ENCODE results near the gene PACSIN1.

PACSIN1 gene

DNA sequence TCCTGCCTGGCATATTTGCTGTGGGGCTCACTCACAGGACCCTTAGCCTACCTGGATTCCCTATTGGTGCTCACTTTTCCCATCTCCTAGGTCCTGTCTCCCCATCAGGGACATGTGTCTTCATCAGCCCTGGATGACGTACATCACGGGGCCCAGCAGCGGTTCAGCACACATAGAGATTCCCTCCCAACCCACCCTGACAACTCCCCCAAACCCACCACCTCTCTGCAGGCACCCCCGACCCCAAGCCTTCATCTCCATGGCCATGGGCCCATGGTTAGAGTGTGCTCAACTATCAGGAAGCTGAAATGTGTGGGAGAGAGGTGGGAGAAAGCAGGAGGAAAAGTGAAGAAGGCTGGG lies 115.7 kb downstream of the PACSIN1 start:
- no peak for DNase-seq (ENCODE audit: low spot score)

DNA sequence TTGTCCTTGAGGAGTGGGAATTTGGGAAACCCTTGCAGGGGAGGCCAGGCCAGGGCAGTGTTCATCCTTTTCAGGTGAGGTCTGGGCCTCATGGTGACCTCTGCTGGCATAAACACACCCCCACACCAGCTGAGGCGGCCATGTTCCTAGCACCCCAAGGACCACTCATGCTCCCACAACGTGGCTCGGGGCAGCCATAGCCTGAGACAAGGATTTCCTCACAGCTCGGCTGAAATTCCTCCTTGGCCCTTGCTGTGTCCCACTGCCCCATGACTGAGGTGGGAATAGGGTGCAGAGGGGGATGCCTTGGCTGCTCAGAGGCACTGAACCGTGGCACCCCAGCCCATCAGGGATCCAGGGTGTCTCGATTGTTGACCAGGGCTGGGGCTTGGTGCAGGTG lies 117.6 kb downstream of the PACSIN1 start:
- DNase-seq (ENCODE audit: low spot score), result no peak

DNA sequence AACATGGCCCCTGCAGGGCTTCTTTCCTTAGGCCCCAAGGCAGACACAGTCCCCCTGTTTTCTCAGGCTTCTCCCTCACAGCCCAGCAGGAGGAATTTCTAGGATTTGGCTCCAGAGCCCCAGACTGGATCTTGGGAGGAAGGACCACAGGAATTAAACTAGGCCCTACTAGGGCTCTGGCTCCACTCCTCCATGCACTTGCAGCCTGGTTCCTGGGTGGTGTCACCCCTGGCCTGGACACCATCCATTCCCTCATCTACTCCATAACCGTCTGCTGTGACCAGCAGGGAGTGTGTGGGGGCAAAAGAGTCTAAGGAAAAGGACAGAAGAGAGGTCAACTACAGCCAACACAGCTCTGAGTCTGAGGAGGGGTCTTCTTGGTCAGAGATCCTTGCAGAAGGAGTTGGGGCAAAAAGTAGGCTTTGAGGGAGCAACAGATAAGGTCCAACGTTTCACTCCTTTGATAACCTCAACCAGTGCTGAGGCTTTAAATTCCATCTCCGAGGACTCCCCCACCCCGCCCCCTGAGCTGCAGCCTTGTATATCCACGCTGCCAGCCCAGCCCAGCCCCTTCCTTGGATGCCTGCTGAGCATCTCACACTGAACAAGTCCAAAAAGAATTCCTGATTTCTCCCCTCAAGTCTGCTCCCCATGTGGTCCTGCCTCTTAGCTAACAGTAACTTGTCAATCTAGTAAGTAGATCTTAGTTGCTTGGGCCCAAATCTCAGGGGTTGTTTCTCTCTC lies 118.2 kb downstream of the PACSIN1 start:
- no peak for DNase-seq (ENCODE audit: low spot score)

DNA sequence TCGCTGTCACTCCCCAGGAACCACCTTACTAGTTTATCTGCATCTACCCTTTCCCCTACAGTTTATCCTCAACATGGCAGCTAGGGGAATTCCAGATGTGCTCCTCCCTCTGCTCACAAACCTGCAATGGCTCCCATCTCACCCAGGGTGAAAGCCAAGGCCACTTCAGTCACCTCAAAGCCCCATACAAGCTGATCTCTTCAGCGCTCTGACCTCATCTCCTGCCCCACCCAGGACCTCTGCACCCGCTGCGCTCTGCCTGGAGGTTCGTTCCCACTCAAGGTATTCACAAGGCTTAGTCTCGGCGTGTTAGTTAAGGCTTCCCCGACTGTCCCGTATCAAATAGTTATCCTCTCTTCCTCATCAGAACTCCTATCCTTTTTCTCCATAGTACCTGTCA lies 118.8 kb downstream of the PACSIN1 start:
- no peak for DNase-seq (ENCODE audit: low spot score)
